Fibroblast of lung (primary cell): ENCODE results near the gene S100A3. TPM values are rescaled to one million over a fixed set of nuclear protein-coding genes. Genes with fewer than 3 reads are reported as not detected.
A peak's percentile ranks its signal among the peaks of the same experiment; 100 is the strongest.

ENCODE experiments used
- DNase-seq, 2 donors: peaks; one replicate each; pipeline versions ENCODE4 v3.0.0 to v3.0.0-alpha.2; 2010; ENCODE audit warnings: low read depth in 2 of 2
- H2AFZ ChIP-seq: 2 replicates; pipeline ENCODE4 v1.5.1; 2012; ENCODE audit warnings: low read length, control low read depth, inconsistent platforms
- H3K27ac ChIP-seq: 2 replicates; pipeline ENCODE4 v1.5.1; 2011; ENCODE audit warnings: low read length, control low read depth; ENCODE audit not compliant: insufficient read depth
- H3K27me3 ChIP-seq: 2 replicates; pipeline ENCODE4 v1.5.1; 2011; ENCODE audit warnings: mild to moderate bottlenecking, low read length; ENCODE audit not compliant: control insufficient read depth, insufficient read depth
- H3K36me3 ChIP-seq: 2 replicates; pipeline ENCODE4 v1.5.1; 2011; ENCODE audit warnings: low read length; ENCODE audit not compliant: control insufficient read depth, insufficient read depth
- H3K4me1 ChIP-seq: 2 replicates; pipeline ENCODE4 v1.5.1; 2011; ENCODE audit warnings: low read length; ENCODE audit not compliant: control insufficient read depth, insufficient read depth; ENCODE audit errors: extremely low read depth
- H3K4me2 ChIP-seq: 2 replicates; pipeline ENCODE4 v1.5.1; 2011; ENCODE audit warnings: low read length, control low read depth; ENCODE audit not compliant: insufficient read depth; ENCODE audit errors: extremely low read depth
- H3K4me3 ChIP-seq, 4 experiments: fragments of 200-600 bp in 1 of 4; sonication (generic) in 1 of 4; replicated peaks in 1 of 4; 2 replicates each; pipeline ENCODE4 v1.5.1; 2011 to 2016; ENCODE audit warnings: low read length in 4 of 4, low read depth in 3 of 4, mild to moderate bottlenecking in 3 of 4, control low read depth in 2 of 4, inconsistent platforms in 1 of 4, mixed read lengths in 1 of 4; ENCODE audit not compliant: insufficient read depth in 1 of 4; ENCODE audit errors: control extremely low read depth in 1 of 4
- H3K79me2 ChIP-seq: 2 replicates; pipeline ENCODE4 v1.5.1; 2012; ENCODE audit warnings: mild to moderate bottlenecking, low read length, inconsistent platforms; ENCODE audit not compliant: control insufficient read depth, insufficient read depth
- H3K9ac ChIP-seq: 2 replicates; pipeline ENCODE4 v1.5.1; 2011; ENCODE audit warnings: mild to moderate bottlenecking, low read length, control low read depth; ENCODE audit not compliant: insufficient read depth
- H3K9me3 ChIP-seq: 2 replicates; pipeline ENCODE4 v1.5.1; 2012; ENCODE audit warnings: low read depth, low read length; ENCODE audit not compliant: control insufficient read depth, insufficient read depth
- H4K20me1 ChIP-seq: 2 replicates; pipeline ENCODE4 v1.5.1; 2011; ENCODE audit warnings: low read length; ENCODE audit not compliant: control insufficient read depth, insufficient read depth; ENCODE audit errors: extremely low read depth
- EZH2 ChIP-seq: IDR thresholded peaks from 2 replicates; pipeline ENCODE4 v1.5.1; 2012; ENCODE audit warnings: low read length, control low read depth, mild to moderate bottlenecking; ENCODE audit errors: missing control alignments
- polyA plus RNA-seq, 2 donors: library from polyadenylated mRNA; depleted of rRNA in 1 of 2; stranded (reverse) in 1 of 2; unstranded in 1 of 2; fragments of >200 nt; gene quantifications; 2 replicates each; pipeline ENCODE4 v1.2.1, GENCODE V29; 2011 to 2012; ENCODE audit warnings: missing spikeins in 1 of 2
- total RNA-seq: library from RNA; depleted of rRNA; stranded (reverse); fragments of >200 nt; gene quantifications from 2 replicates; pipeline ENCODE4 v1.2.1, GENCODE V29; 2014
- TF ChIP-seq, protein P1 (sequence below), 2 donors: IDR thresholded peaks in 1 of 2; conservative IDR thresholded peaks in 1 of 2; 1 replicate in 1 of 2; 2 replicates in 1 of 2; pipeline ENCODE4 v1.5.1; 2011 to 2012; ENCODE audit warnings: low read length in 2 of 2, control low read depth in 1 of 2, inconsistent platforms in 1 of 2, low read depth in 1 of 2, mild to moderate bottlenecking in 1 of 2

S100A3 gene
- total and polyA plus RNA-seq, 2 donors (not counting 1 experiment from before 2014, with no cell fraction given) = 6.8 to 14.8 TPM

DNA sequence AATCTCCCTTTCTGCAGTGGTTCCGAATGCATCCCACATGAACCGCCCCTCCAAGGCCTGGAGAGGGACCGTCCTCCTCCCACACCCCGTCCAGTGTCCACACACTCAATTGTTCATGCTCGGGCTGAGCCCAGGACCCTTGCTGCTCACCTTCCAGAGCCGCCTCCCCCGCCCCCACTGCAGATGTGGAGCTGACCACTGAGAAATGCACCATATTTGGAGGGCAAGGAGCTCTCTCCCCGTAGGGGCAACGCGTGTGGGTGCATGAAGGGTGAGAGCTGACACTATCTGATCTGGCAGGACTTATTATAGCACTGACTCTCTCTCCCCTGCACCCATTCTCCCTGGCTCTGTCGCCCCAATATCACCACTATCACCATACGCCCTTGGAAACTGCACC lies 4.0 kb upstream of the S100A3 start:
- no peak overlapping the region for H2AFZ ChIP-seq
- no peaks in the 10 kb centered on the region for H3K79me2 ChIP-seq
- no peaks in the 10 kb centered on the region for H3K9me3 ChIP-seq
- no peak for DNase-seq
- no peaks in the 10 kb centered on the region for H3K36me3 ChIP-seq
- H3K4me1 ChIP-seq = peaks cover 37% of the 10 kb centered on the region
- H3K27me3 ChIP-seq = no peaks in the 10 kb centered on the region
- TF ChIP-seq, protein P1, sequence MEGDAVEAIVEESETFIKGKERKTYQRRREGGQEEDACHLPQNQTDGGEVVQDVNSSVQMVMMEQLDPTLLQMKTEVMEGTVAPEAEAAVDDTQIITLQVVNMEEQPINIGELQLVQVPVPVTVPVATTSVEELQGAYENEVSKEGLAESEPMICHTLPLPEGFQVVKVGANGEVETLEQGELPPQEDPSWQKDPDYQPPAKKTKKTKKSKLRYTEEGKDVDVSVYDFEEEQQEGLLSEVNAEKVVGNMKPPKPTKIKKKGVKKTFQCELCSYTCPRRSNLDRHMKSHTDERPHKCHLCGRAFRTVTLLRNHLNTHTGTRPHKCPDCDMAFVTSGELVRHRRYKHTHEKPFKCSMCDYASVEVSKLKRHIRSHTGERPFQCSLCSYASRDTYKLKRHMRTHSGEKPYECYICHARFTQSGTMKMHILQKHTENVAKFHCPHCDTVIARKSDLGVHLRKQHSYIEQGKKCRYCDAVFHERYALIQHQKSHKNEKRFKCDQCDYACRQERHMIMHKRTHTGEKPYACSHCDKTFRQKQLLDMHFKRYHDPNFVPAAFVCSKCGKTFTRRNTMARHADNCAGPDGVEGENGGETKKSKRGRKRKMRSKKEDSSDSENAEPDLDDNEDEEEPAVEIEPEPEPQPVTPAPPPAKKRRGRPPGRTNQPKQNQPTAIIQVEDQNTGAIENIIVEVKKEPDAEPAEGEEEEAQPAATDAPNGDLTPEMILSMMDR (conservative IDR thresholded peaks at IDR 0.05 in 1 of 2, IDR thresholded peaks at IDR 0.05 in 1 of 2; ENCODE audit: low read depth in 1 of 2, low read length in 2 of 2) = no peak
- no peak for TF ChIP-seq EZH2
- peak overlapping the region; percentile 61 for H3K27ac ChIP-seq
- no peak overlapping the region for H3K9ac ChIP-seq
- H3K4me2 ChIP-seq = peak overlapping the region; percentile 35
- H4K20me1 ChIP-seq = no peaks in the 10 kb centered on the region
- H3K4me3 ChIP-seq = no peak overlapping the region

DNA sequence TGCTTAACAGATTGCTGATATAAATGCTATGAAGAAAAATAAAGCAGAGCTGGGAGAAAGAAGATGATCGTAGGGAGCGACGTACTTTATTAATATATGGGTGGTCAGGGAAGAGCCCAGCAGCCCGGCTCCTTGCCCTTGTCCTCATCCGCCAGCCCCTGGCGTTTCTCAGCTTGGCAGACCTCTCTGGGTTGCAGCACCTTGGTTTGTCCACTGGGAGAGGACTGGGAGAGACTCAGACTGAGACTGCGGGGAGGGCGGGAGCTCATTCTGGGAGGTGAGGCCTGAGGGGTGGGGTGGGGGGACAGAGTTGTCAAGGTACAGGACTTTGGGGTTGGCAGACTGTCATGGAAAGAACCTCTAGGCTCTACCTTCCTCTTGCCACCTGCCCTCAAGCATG lies 3.3 kb upstream of the S100A3 start:
- H3K4me3 ChIP-seq = no peak overlapping the region
- H3K79me2 ChIP-seq = no peaks in the 10 kb centered on the region
- TF ChIP-seq, protein P1 (conservative IDR thresholded peaks at IDR 0.05 in 1 of 2, IDR thresholded peaks at IDR 0.05 in 1 of 2; ENCODE audit: low read depth in 1 of 2, low read length in 2 of 2) = peak in 1 of 2 donors; percentile 16
- TF ChIP-seq EZH2 = no peak
- no peaks in the 10 kb centered on the region for H4K20me1 ChIP-seq
- no peak for DNase-seq
- no peak overlapping the region for H2AFZ ChIP-seq
- H3K36me3 ChIP-seq = no peaks in the 10 kb centered on the region
- H3K27ac ChIP-seq = no peak overlapping the region
- H3K4me1 ChIP-seq = peaks cover 39% of the 10 kb centered on the region
- no peaks in the 10 kb centered on the region for H3K9me3 ChIP-seq
- H3K9ac ChIP-seq = no peak overlapping the region
- no peak overlapping the region for H3K4me2 ChIP-seq
- no peaks in the 10 kb centered on the region for H3K27me3 ChIP-seq

DNA sequence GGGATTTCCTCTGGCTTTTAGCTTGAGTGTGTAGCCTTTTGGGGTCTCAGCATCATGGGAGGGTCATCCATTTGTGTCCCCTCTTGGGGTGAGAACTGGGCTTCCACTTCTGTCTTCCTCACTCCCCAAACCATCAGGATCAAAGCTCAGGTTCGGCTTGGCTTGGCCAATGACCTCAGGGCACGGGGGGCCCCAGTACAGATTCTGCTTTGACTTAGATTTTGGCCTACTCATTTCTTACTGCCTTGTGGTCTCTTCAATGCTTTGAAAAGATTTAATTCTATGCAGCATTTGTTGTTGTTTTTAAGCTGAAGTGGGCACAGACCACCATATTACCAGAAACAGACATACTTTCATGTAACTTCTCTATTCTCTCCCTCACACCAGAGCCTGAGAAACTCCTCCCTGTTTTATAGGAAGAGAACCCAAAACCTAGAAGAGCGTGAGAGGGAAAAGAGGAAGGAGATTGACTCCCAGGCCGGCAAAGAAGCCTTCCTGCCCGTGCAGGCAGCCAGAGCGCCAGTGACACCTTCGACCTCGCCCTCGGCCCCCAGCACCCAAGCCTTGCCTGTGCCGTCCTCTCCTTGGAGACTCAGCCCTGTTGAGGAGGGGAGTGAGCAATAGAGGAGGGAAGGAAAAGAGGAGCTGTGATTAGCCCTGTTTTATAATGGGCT lies 1.9 kb upstream of the S100A3 start:
- Histone ChIP-seq H4K20me1 (no peaks in the 10 kb centered on the region), H3K79me2 (peaks cover 2% of the 10 kb centered on the region), H3K9ac (no peak overlapping the region), H3K36me3 (no peaks in the 10 kb centered on the region), H3K27ac (no peak overlapping the region), H3K9me3 (no peaks in the 10 kb centered on the region), H3K4me1 (peaks cover 44% of the 10 kb centered on the region), H3K4me3 (no peak overlapping the region), H3K27me3 (no peaks in the 10 kb centered on the region), H3K4me2 (no peak overlapping the region), H2AFZ (no peak overlapping the region)
- no peak for TF ChIP-seq EZH2
- TF ChIP-seq, protein P1 (conservative IDR thresholded peaks at IDR 0.05 in 1 of 2, IDR thresholded peaks at IDR 0.05 in 1 of 2; ENCODE audit: low read depth in 1 of 2, low read length in 2 of 2) = no peak
- DNase-seq = no peak
